HFFc6 (cell line): Measurements from ENCODE around the gene TBC1D2B. TPM values are rescaled to one million over a fixed set of nuclear protein-coding genes. Genes with fewer than 3 reads are reported as not detected.
A peak's percentile ranks its signal among the peaks of the same experiment; 100 is the strongest.
"Not testable (repeated sequence)": the region's sequence is repeated elsewhere in the genome, so short reads cannot be mapped to it uniquely, and the experiment has no call there.

ENCODE experiments used
- DNase-seq: peaks from one replicate; pipeline ENCODE4 v3.0.0-alpha.2; 2018
- H3K27ac Mint-ChIP-seq: 2 replicates; pipeline ENCODE4 v1.8.0; 2020; ENCODE audit warnings: mild to moderate bottlenecking, mixed read lengths
- H3K27me3 Mint-ChIP-seq: 2 replicates; pipeline ENCODE4 v1.8.0; 2021; ENCODE audit warnings: mild to moderate bottlenecking, moderate library complexity, mixed read lengths; ENCODE audit not compliant: insufficient read depth
- H3K36me3 Mint-ChIP-seq: 2 replicates; pipeline ENCODE4 v1.8.0; 2021; ENCODE audit warnings: low read depth, mixed read lengths
- H3K4me1 Mint-ChIP-seq: 2 replicates; pipeline ENCODE4 v1.8.0; 2020; ENCODE audit warnings: low read depth, mixed read lengths
- H3K4me3 Mint-ChIP-seq: 2 replicates; pipeline ENCODE4 v1.8.0; 2020; ENCODE audit warnings: mild to moderate bottlenecking, moderate library complexity, mixed read lengths
- H3K9me3 Mint-ChIP-seq: 2 replicates; pipeline ENCODE4 v1.8.0; 2020; ENCODE audit warnings: mild to moderate bottlenecking, mixed read lengths
- CTCF ChIP-seq: fragments of 200-600 bp; sonication (generic); IDR thresholded peaks from 2 replicates; pipeline ENCODE4 v1.5.0; 2021; ENCODE audit warnings: antibody characterized with exemption, mild to moderate bottlenecking
- total RNA-seq, 6 experiments: library from RNA; stranded (reverse); fragmentation: NEBNext Ultra II Directional; extraction: Animal tissue kit (Norgen Biotek cat#: 25700); gene quantifications; 2 replicates in 1 of 6; 3 replicates in 5 of 6; pipeline ENCODE4 v1.2.3, GENCODE V29; 2021

The TBC1D2B gene
- total RNA-seq, 6 experiments from 2014 or later, result 34.1 to 42.5 (median 38.0) TPM

DNA sequence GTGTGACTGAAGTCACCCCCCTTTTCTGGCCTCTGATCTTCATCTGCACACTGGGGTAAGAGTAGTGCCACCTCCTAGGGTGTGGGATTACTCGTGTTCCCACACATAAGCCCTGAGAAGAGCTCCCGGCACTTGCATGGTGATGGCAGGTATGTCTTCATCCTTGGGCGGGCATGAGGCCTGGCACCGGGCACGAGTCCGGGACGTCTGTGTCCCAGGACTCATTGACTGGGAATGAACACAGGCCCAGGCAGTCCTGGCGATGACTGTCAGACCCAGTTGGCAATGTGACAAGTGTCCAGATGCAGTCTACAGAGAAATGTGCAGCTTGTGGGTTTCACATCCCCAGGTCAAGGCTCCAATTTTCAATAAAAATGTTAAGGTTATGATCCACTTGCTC, 78.9 kb downstream of the TBC1D2B start:
- Mint-ChIP-seq H3K4me3 (no peak overlapping the region), H3K36me3 (peaks cover 17% of the 10 kb centered on the region), H3K27ac (no peak overlapping the region), H3K4me1 (peaks cover 27% of the 10 kb centered on the region), H3K9me3 (no peaks in the 10 kb centered on the region), H3K27me3 (peaks cover 7% of the 10 kb centered on the region; the same call in 1 of the 2 replicates)
- TF ChIP-seq CTCF, result no peak
- no peak for DNase-seq

GRCh38 chr15:77997761-77998554, 79.6 kb downstream of the TBC1D2B start:
- not testable (repeated sequence) for H3K27ac Mint-ChIP-seq, H3K4me3 Mint-ChIP-seq, H3K27me3 Mint-ChIP-seq, DNase-seq, H3K9me3 Mint-ChIP-seq
- Mint-ChIP-seq H3K4me1 (peaks cover 34% of the 10 kb centered on the region), H3K36me3 (peaks cover 15% of the 10 kb centered on the region)

DNA sequence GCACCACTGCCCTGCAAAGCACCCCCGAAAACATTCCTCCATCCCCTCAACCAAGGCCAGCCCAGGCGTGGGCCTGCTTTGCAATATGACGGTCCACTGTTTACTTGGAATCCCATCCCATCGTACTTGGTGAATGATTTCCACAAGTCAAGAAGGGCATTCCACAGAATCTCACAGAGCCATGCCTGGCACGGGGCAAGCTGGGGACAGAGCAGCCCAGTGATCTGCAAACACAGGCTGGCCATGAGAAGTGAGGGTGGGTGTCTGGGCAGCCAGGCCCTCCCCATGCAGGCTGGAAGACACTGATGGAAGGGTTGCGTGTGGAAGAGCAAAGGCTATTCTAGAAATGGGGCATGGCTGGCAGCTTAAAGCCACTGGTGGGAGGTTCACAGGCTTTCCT, 80.3 kb downstream of the TBC1D2B start:
- H3K27ac Mint-ChIP-seq, H3K27me3 Mint-ChIP-seq, DNase-seq, H3K4me3 Mint-ChIP-seq, H3K9me3 Mint-ChIP-seq: not testable (repeated sequence)
- H3K4me1 Mint-ChIP-seq, result peaks cover 38% of the 10 kb centered on the region
- H3K36me3 Mint-ChIP-seq, result peaks cover 13% of the 10 kb centered on the region; the same call in 1 of the 2 replicates

- H3K4me1 Mint-ChIP-seq, result peaks cover 43% of the 10 kb centered on the region
- peaks cover 13% of the 10 kb centered on the region; the same call in 1 of the 2 replicates for H3K36me3 Mint-ChIP-seq
- DNase-seq, H3K27me3 Mint-ChIP-seq, H3K9me3 Mint-ChIP-seq, H3K4me3 Mint-ChIP-seq: not testable (repeated sequence)
- H3K27ac Mint-ChIP-seq, result peak overlapping the region; percentile 11; the same call in 1 of the 2 replicates
These were observed 80.8 kb downstream of the TBC1D2B start for GRCh38 chr15:77996713-77997171.

DNA sequence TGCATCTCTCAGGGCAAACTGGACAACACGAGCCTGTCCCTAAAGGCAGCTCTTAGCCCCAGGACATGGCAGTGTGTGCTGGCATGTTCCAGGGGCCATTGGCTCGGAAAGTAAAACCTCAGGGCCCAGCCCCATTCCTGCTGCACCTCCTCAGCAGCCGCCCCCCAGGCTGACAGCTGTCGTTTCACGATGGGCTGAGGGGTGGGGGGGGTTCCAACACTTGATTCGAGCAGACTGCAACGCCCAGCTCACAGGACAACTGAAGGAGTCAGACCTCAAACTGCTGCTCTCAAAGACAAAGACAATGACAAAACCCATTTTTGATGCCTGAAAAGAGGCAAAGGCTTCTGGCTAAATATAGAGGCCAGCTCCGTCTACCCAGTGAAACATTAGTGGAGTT, 81.3 kb downstream of the TBC1D2B start:
- peak overlapping the region; percentile 11; the same call in 1 of the 2 replicates for H3K27ac Mint-ChIP-seq
- peaks cover 13% of the 10 kb centered on the region; the same call in 1 of the 2 replicates for H3K36me3 Mint-ChIP-seq
- not testable (repeated sequence) for H3K4me3 Mint-ChIP-seq, DNase-seq, H3K9me3 Mint-ChIP-seq
- H3K27me3 Mint-ChIP-seq, result peaks cover 12% of the 10 kb centered on the region
- peaks cover 48% of the 10 kb centered on the region for H3K4me1 Mint-ChIP-seq

- H3K9me3 Mint-ChIP-seq, DNase-seq, H3K27ac Mint-ChIP-seq, H3K4me3 Mint-ChIP-seq: not testable (repeated sequence)
- H3K36me3 Mint-ChIP-seq, result peaks cover 11% of the 10 kb centered on the region; the same call in 1 of the 2 replicates
- H3K4me1 Mint-ChIP-seq, result peaks cover 54% of the 10 kb centered on the region
- peaks cover 14% of the 10 kb centered on the region for H3K27me3 Mint-ChIP-seq
These were observed 82.0 kb downstream of the TBC1D2B start for GRCh38 chr15:77995537-77995918.

- not testable (repeated sequence) for H3K9me3 Mint-ChIP-seq, H3K36me3 Mint-ChIP-seq
- peak; percentile 94 for DNase-seq
- peak; percentile 57 for TF ChIP-seq CTCF
- peaks cover 12% of the 10 kb centered on the region for H3K27me3 Mint-ChIP-seq
- peak overlapping the region; percentile 61 for H3K27ac Mint-ChIP-seq
- H3K4me1 Mint-ChIP-seq, result peaks cover 59% of the 10 kb centered on the region
- H3K4me3 Mint-ChIP-seq, result 0 out of 2 replicates have a peak overlapping the region, but pooled peaks have one; percentile 24
These were observed 82.5 kb downstream of the TBC1D2B start for GRCh38 chr15:77994893-77995536.

GRCh38 chr15:77993970-77994693, 83.4 kb downstream of the TBC1D2B start:
- H3K27ac Mint-ChIP-seq, result peak overlapping the region; percentile 89

More at GRCh38 chr15:77993970-77994693, 83.4 kb downstream of the TBC1D2B start:
- peak; percentile 98 for DNase-seq
- Mint-ChIP-seq H3K27me3 (peaks cover 12% of the 10 kb centered on the region), H3K4me3 (peak overlapping the region; percentile 64), H3K4me1 (peaks cover 60% of the 10 kb centered on the region)
- not testable (repeated sequence) for H3K36me3 Mint-ChIP-seq, H3K9me3 Mint-ChIP-seq
